NT2/D1 (cell line): ENCODE measurements around the gene TUBGCP4.

Experiments used
- DNase-seq: peaks from one replicate; pipeline ENCODE4 v3.0.0-alpha.2; 2011; ENCODE audit warnings: low read depth, low spot score
- H3K27me3 ChIP-seq: 2 replicates; pipeline ENCODE4 v1.6.0; 2011; ENCODE audit warnings: mild to moderate bottlenecking; ENCODE audit not compliant: insufficient read length, insufficient read depth
- H3K36me3 ChIP-seq: 2 replicates; pipeline ENCODE4 v1.6.1; 2011; ENCODE audit warnings: mild to moderate bottlenecking, low read length, mixed read lengths; ENCODE audit not compliant: insufficient read depth, insufficient read length
- H3K4me1 ChIP-seq: 2 replicates; pipeline ENCODE4 v1.5.1; 2011; ENCODE audit not compliant: insufficient read depth, insufficient read length
- H3K4me3 ChIP-seq: 2 replicates; pipeline ENCODE4 v1.5.1; 2011; ENCODE audit warnings: low read depth; ENCODE audit not compliant: insufficient read length
- H3K9ac ChIP-seq: 2 replicates; pipeline ENCODE4 v1.6.0; 2011; ENCODE audit warnings: low read depth; ENCODE audit not compliant: insufficient read length
- H3K9me3 ChIP-seq: 2 replicates; pipeline ENCODE4 v1.5.1; 2011; ENCODE audit warnings: mild to moderate bottlenecking, low read length; ENCODE audit not compliant: insufficient read depth
- SUZ12 ChIP-seq: IDR thresholded peaks from 2 replicates; pipeline ENCODE4 v1.6.1; 2011; ENCODE audit not compliant: insufficient read length, insufficient read depth; ENCODE audit errors: extremely low read depth
- YY1 ChIP-seq: IDR thresholded peaks from 2 replicates; pipeline ENCODE4 v1.6.1; 2011; ENCODE audit not compliant: insufficient read length, insufficient read depth
- ZNF274 ChIP-seq: IDR thresholded peaks from 2 replicates; pipeline ENCODE4 v1.6.1; 2011; ENCODE audit warnings: mild to moderate bottlenecking, low read depth, low read length

TUBGCP4 gene

GRCh38 chr15:43441316-43441715 is 70.4 kb downstream of the TUBGCP4 start:
- no peak overlapping the region for H3K4me3 ChIP-seq
- peaks cover 41% of the 10 kb centered on the region for H3K36me3 ChIP-seq
- TF ChIP-seq SUZ12 = no peak
- no peak for DNase-seq
- no peaks in the 10 kb centered on the region for H3K27me3 ChIP-seq
- no peak overlapping the region for H3K9ac ChIP-seq
- no peaks in the 10 kb centered on the region for H3K9me3 ChIP-seq
- no peaks in the 10 kb centered on the region for H3K4me1 ChIP-seq

DNA sequence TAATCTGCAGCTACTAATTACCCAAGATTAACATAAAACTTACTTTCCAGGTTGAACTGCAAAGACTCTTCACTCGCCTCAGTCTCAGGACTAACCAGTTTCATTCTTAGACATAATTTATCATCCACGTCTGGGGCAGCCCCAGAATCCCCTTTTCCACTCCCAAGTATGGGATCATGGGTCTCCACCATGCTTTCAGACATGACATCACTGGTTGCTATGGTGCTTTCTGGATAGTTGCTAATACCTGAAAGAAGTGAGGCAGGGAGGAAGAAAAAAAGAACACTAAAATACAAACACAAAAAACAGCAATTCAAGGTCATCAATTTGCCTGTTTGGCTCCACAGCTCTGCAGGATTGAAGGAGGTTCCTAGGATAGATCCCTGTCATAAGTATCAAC is 75.4 kb downstream of the TUBGCP4 start:
- Histone ChIP-seq H3K9me3 (no peaks in the 10 kb centered on the region), H3K9ac (no peak overlapping the region), H3K36me3 (peaks cover 25% of the 10 kb centered on the region), H3K27me3 (no peaks in the 10 kb centered on the region), H3K4me1 (no peaks in the 10 kb centered on the region), H3K4me3 (no peak overlapping the region)
- TF ChIP-seq YY1 (no peak), ZNF274 (no peak), SUZ12 (no peak)
- no peak for DNase-seq

DNA sequence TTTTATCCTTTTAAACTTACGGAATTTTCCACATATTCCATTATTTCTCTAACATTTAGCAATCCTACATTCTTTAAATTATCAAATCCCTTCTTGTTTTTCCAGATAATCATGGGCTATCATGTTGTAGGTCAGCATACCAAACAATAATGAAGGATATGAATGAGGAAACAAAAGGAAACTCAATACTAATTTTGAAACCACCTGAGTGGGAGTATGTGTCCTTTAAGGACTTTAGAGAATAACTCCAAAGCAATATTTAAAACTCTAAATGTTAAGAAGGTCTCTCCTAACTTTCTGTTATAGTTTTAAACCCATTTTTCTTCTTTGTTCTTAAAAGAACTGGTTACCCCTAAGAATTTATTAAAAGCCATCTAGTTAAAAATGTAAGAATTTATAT is 79.1 kb downstream of the TUBGCP4 start:
- DNase-seq = no peak
- no peaks in the 10 kb centered on the region for H3K4me1 ChIP-seq

More for the DNA sequence above, 79.1 kb downstream of the TUBGCP4 start:
- Histone ChIP-seq H3K9me3 (no peaks in the 10 kb centered on the region), H3K27me3 (no peaks in the 10 kb centered on the region), H3K36me3 (peaks cover 27% of the 10 kb centered on the region), H3K4me3 (no peak overlapping the region), H3K9ac (no peak overlapping the region)
- no peak for TF ChIP-seq YY1
- TF ChIP-seq ZNF274 = no peak
- TF ChIP-seq SUZ12 = no peak
